Epidermal melanocyte (primary cell): ENCODE measurements around the gene PRCD.

Experiments
- DNase-seq: peaks from one replicate; pipeline ENCODE4 v3.0.0; 2011; ENCODE audit warnings: low spot score; ENCODE audit not compliant: insufficient read length

The PRCD gene

DNA sequence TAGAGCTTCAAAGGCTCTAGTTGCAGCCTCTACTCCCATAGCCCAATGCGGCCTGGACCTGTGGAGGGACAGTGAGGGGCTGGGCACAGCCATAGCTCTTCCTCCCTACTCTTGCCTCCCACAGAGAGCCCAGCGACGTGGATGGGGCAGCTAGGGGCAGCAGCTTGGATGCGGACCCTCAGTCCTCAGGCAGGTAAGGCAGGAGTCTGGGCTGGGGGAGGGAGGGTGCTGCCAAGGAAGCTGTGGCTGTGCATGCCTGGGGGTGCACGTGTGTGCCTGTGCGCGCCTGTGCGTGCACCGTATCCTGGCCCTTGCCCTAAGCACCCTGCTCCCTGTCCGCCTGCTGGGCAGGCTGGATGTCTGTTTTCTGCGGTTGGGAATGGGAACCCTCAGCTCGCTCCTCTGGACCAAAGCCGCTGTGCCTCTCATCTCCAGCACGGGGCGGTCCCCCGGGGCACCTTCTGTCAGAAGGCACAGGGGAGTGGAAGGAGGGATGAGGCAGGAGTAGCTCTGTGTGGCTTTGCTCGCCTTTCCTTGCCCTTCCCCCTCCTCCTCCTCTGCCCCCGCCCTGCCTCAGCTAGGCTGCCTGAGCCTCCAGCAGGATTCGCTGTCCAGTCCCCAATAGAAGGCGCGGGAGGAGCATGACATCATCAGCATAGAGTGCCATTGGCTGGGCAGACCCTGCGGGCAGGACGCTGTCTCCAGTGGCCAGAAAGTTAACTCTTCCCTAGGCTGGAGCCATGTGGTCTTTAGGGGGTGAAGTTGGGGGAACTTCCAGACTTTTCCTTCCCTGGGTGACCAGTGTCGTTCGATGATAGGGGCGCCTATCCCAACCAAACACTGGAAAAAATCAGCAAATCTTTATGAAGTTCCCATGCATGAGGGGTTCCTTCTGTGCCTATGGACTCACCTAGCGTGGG, 797 bp downstream of the PRCD start:
- DNase-seq, result peak; percentile 100

- no peak for DNase-seq
Observed at GRCh38 chr17:76541739-76542454, 2.1 kb downstream of the PRCD start.

- DNase-seq, result no peak
Observed at GRCh38 chr17:76542566-76542971, 2.7 kb downstream of the PRCD start.

DNA sequence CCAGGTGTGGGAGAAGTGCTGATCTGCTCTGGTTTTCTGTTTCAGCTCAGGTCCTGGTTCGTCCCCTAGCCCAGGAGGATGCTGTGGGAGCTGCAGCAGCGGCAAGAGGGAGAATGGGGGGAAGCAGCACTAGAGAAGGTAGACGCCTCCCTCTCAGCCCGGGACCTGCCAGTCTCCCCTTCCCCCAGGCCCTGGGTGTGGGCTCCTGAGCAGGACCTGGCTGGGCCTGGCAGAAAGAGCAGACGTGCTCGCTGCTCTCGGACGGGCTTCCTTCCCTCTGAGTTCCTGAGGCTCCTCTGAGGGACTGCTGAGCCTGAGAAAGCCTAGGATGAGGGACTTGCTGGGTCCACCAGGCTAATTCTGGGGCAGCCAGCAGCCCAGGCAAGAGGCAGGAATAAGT, 3.1 kb downstream of the PRCD start:
- DNase-seq, result no peak

DNA sequence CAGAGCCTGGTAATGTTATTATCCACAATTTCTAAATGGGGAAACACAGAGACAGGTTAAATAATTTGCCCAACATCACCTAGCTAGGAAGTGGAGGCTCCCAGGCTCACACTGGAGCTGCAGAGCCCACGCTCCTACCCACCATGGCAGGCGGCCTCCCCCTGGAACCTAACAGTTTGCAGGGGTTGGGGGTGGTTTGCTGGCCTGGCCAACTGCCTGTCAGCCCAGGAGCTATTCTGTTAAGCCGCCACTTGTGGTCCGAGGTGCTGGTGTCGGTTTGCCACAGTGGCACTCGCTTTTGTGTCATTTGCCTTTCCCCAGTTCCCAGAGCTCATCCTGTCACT, 3.6 kb downstream of the PRCD start:
- DNase-seq, result no peak

GRCh38 chr17:76543826-76544545, 4.1 kb downstream of the PRCD start:
- DNase-seq, result no peak

DNA sequence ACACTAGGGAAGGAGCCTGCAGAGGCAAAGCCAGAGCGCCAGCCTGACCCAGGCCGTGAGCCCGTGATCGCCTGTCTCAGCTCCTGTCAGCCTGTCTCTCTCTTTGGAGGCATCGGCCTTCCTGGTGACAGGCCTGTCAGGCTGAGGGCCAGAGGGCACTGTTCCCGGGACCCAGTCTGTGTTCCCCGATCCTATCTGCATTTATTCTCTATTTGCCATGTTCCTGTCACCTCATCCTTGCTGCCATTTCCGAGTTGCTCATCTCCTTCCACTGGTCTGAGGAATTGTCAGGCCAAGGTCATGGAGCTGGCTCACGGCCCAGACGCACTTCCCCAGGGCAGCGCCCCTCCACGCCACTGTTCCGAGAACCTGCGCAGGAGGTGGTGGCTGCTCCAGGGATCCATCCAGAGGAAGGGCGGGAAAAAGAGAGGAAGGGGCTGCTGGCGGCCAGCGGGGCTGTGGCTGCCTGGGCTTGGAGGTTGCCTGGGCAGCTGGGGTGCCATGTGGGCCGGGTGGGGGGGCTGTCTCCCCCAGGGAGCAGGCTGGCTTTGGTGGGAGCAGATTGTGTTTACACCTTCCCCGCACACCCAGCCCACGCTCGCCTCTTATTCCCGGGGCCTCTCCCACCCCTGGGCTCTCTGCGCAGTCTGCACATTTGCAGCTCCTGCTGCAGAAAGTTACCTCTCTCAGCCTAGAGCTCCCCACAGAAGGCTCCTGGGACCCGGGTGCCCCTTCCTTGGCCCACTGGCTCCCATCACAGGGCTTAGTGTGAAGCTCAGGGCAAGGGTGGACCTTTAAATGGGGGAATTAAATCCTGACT, 4.9 kb downstream of the PRCD start:
- DNase-seq, result no peak

DNA sequence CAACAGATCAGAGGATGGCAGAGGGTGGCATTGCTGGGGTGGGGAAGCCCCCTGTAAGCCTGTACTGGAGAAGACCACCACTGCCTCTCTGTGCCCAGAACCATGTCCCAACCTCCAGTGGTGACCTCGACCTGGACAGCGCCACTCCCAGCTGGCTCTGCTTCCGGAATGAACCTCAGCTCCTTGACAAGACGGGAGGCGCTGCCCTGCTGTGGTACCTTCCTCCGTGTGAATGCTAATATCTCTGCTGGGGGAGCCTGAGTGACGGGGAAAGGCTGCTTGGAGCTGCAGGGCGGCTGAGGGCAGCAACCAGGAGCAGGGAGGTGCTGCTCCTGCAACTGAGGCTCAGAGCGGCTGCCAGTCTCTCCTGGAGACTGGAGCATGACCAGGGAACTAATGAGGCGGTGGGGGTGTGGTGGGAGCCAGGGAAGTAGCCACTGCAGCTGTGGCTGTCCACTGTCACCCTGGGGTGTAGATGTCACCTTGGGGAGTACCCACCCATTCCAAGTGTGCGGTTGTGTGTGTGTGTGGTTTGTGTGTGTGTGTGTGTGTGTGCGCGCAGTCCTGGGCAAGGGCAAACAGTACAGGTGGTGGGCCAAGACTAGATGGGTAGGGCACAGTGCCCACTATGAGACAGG, 6.2 kb downstream of the PRCD start:
- no peak for DNase-seq

DNA sequence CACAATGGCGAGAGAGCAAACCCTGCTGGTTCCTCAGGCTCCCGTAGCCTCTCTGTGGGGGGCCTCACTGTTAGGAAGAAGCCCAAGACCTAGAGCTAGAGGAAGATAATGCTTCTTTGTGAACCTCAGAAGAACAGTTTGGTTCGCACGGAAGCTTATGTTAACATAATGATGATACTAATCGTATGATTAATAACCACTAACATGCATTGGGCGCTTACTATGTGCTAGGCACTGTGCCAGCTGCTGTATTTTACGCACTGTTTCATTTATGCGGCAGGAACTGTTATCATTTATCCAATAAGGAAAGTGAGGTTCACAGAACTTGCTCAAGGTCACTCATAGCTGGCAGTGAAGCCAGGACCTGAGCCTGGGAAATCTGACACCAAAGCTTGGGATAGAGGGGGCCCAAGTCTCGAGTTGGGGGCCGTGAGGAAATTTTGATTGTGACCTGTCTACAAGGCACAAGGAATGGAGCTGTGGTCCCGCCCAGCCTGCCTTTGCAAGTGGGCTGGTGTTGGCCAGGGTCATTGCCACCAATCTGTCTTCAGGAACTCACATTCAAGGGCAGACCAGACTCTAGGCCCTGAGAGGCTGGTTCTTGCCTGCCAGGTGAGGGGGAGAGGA, 6.8 kb downstream of the PRCD start:
- DNase-seq, result peak; percentile 57

DNA sequence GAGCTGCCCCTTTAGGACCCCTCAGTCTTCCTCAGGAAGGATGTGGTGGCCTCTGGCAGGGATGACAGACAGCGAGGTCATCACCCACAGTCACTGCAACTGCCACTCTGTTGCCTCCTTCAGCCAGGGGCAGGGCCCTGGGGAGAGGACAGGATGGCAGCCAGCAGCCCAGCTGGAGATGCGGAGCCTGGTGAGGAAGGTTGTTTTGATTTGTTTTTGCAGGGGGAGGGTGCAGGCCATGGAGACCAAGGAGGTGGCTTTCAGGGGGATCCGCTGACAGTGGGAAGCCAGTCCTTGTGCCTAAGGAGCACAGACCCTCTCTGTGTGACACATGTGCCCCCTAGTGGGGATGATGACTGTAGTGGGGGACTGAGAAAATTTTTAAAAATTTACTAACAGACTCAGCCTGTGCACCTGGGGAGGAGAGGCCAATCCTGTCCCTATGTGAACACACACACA, 7.4 kb downstream of the PRCD start:
- DNase-seq, result no peak

- DNase-seq, result no peak
Observed at GRCh38 chr17:76547642-76548202, 7.9 kb downstream of the PRCD start.

- DNase-seq, result no peak
Observed at GRCh38 chr17:76548378-76549214, 8.8 kb downstream of the PRCD start.

DNA sequence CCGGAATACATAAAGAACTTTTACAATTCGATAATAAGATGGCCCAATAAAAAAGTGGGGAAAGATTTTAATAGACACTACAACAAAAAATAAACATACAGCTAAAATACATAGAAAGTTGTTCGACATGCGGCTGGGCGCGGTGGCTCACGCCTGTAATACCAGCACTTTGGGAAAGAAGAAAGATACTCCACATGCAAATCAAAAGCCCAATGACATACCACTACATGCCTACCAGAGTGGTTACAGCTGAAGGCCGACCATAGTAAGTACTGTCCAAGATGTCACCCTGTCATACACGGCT, 9.3 kb downstream of the PRCD start:
- DNase-seq, result no peak

GRCh38 chr17:76549539-76549938, 9.7 kb downstream of the PRCD start:
- no peak for DNase-seq

DNA sequence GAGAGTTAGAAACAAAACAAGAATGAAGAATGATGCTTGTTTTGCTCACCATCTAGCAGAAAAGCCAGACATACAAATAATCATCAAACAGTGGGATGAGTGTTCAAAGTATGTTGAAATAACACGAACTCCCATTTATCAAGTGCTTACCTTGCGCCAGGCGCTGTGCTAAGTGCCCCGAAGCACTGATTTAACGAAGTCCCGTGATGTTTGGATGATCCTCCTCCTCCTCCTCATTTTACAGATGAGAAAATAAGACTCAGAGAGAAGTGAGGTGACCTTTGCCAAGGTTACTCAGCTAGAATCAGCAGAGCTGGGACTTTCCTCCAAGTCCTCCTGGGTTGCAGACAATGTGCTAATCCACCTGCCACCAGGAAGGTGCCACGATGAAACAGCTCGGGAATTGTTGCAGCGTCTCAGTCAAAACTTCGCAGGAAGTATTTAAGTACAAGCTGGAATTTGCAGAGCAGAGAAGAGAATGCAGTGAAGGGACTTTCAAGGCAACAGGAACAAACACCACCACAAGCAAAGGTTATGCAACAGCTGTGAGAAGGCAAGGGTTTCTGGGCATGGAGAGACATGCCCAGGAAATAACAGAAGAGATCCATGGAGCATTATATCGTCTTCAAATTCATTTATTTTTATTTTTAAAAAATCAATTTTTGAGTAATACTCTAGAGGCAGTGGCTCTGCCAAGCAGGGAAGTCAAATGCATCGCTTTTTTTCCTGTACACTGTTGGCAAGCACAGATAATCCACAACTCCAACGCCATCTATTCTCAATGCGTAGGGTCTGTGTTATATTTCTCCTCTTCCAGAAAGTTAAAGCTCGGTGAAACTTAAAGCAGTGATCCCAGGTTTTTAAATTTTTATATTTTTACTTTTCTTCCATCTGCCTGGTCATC, 11.1 kb downstream of the PRCD start:
- DNase-seq, result no peak

DNA sequence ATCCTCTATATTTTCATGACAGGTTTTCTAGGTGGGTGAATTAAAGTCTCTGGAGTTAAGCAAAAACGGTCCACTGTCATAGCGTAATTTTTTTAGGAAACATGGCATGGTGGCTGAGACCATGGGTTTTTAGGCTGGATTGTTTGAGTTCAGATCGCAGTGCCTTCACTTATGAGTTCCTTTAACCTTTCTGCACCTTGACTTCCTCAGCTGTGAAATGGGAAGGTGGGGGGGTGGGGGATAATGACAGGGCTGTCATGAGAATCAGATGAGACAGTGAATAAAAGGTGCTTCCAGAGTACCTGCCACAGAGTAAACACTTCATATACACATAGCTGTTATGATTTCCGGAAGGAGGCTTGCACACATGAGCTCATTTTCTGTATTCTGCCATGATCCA, 11.8 kb downstream of the PRCD start:
- DNase-seq, result no peak

- DNase-seq, result no peak
Observed at GRCh38 chr17:76553178-76553908, 13.5 kb downstream of the PRCD start.
